Brain microvascular endothelial cell (primary cell): ENCODE measurements around the gene MPND.
A peak's percentile ranks its signal among the peaks of the same experiment; 100 is the strongest.

Experiments
- DNase-seq: peaks from one replicate; pipeline ENCODE4 v3.0.0-alpha.2; 2020
- H3K27ac ChIP-seq: fragments of 250-450 bp; sonication (Bioruptor Pico); 2 replicates; pipeline ENCODE4 v1.5.1; 2020; ENCODE audit warnings: mild to moderate bottlenecking, moderate library complexity
- H3K27me3 ChIP-seq: fragments of 250-450 bp; sonication (Bioruptor Pico); replicated peaks from 2 replicates; pipeline ENCODE4 v1.5.1; 2020; ENCODE audit warnings: mild to moderate bottlenecking
- H3K36me3 ChIP-seq: fragments of 250-450 bp; sonication (Bioruptor Pico); replicated peaks from 2 replicates; pipeline ENCODE4 v1.5.1; 2020; ENCODE audit warnings: mild to moderate bottlenecking
- H3K4me3 ChIP-seq: 2 replicates; pipeline ENCODE4 v1.5.1; 2011; ENCODE audit warnings: low read depth, mild to moderate bottlenecking, control low read depth, low read length, moderate library complexity
- CTCF ChIP-seq: IDR thresholded peaks from 2 replicates; pipeline ENCODE4 v1.5.1; 2011; ENCODE audit warnings: low read depth, mild to moderate bottlenecking, moderate library complexity, low read length, control low read depth, inconsistent platforms; ENCODE audit errors: missing control alignments
- in situ Hi-C: cut with HindIII; loops from 2 replicates; pipeline ENCODE4 v1.10.0; 2017; ENCODE audit warnings: low sequenced_read_pairs, low pct_ligation_motif_present

The MPND gene

GRCh38 chr19:4390567-4391305 is 47.4 kb downstream of the MPND start:
- Histone ChIP-seq H3K4me3 (no peak overlapping the region), H3K27ac (peak overlapping the region; percentile 62), H3K27me3 (no peaks in the 10 kb centered on the region), H3K36me3 (peaks cover 18% of the 10 kb centered on the region)
- no peak for DNase-seq
- in situ Hi-C loops, result no loop called here
- no peak for TF ChIP-seq CTCF

- TF ChIP-seq CTCF, result no peak
- H3K27ac ChIP-seq, result peak overlapping the region; percentile 62
- peaks cover 22% of the 10 kb centered on the region for H3K36me3 ChIP-seq
- H3K4me3 ChIP-seq, result no peak overlapping the region
- in situ Hi-C loops, result no loop called here
- no peak for DNase-seq
- H3K27me3 ChIP-seq, result no peaks in the 10 kb centered on the region
These were observed 47.9 kb downstream of the MPND start for GRCh38 chr19:4391306-4391693.

GRCh38 chr19:4391701-4392483 is 48.5 kb downstream of the MPND start:
- no peaks in the 10 kb centered on the region for H3K27me3 ChIP-seq
- H3K36me3 ChIP-seq, result peaks cover 22% of the 10 kb centered on the region
- no peak for DNase-seq
- H3K27ac ChIP-seq, result peak overlapping the region; percentile 62
- in situ Hi-C loops, result no loop called here
- no peak for TF ChIP-seq CTCF
- peak overlapping the region; percentile 3 for H3K4me3 ChIP-seq

GRCh38 chr19:4393947-4394590 is 50.7 kb downstream of the MPND start:
- in situ Hi-C loops, result no loop called here
- TF ChIP-seq CTCF, result no peak
- Histone ChIP-seq H3K36me3 (peaks cover 22% of the 10 kb centered on the region), H3K27ac (no peak overlapping the region), H3K27me3 (no peaks in the 10 kb centered on the region), H3K4me3 (no peak overlapping the region)
- no peak for DNase-seq

GRCh38 chr19:4396949-4397783 is 53.8 kb downstream of the MPND start:
- no peak for TF ChIP-seq CTCF
- H3K4me3 ChIP-seq, result no peak overlapping the region
- in situ Hi-C loops, result no loop called here
- H3K36me3 ChIP-seq, result peaks cover 17% of the 10 kb centered on the region
- no peak overlapping the region for H3K27ac ChIP-seq
- no peaks in the 10 kb centered on the region for H3K27me3 ChIP-seq
- no peak for DNase-seq
